ENCODE results near the gene CSNK1G2. TPM values are rescaled to one million over a fixed set of nuclear protein-coding genes. Genes with fewer than 3 reads are reported as not detected.

CSNK1G2 gene
- 10 to 100 TPM; 20.7 to 33.0 (median 26.0) TPM for total RNA-seq
- polyA plus RNA-seq = 10 to 100 TPM; 68.0 to 69.4 TPM

- WGBS, 2 donors = 1% methylated on average over 22 to 97 of the region's 97 CpGs
- Histone ChIP-seq H3K4me3 (peak within 1 kb of the TSS; percentile 67 to 94 (median 82)), H3K27me3 (no peaks in the 10 kb centered on the region), H3K9me3 (no peaks in the 10 kb centered on the region), H3K4me1 (peaks cover 0 to 10% (median 8%) of the 10 kb centered on the region in 3 donors), H3K27ac (peak within 1 kb of the TSS; percentile 91 to 95 (median 94)), H3K36me3 (no peaks in the 10 kb centered on the region)
- intact Hi-C loops (cut with DNase I) = no loop called here
- TF ChIP-seq CTCF (IDR thresholded peaks at IDR 0.05) = no peak
- peak in 5 of 6 donors; percentile 33 to 83 (median 46) for DNase-seq
- peak; percentile 1 to 9 (median 4) for ATAC-seq
- no peak for FAIRE-seq
Observed at GRCh38 chr19:1941146-1942077, at the start of gene CSNK1G2. Gene CSNK1G2 (plus strand): TSS chr19:1941172. CDS start chr19:1969773, 28,601 bp downstream.

GRCh38 chr19:1893791-1894190 is 47.2 kb upstream of the CSNK1G2 start:
- DNase-seq = no peak
- H3K4me3 ChIP-seq = no peak overlapping the region
- H3K36me3 ChIP-seq = no peaks in the 10 kb centered on the region
- no peak overlapping the region for H3K27ac ChIP-seq
- 82 to 90% methylated on average over 17 of the region's 17 CpGs for WGBS, 2 donors
- no peak for ATAC-seq
- no peaks in the 10 kb centered on the region for H3K27me3 ChIP-seq
- no peaks in the 10 kb centered on the region for H3K4me1 ChIP-seq
- no peak for FAIRE-seq
- no peaks in the 10 kb centered on the region for H3K9me3 ChIP-seq
- intact Hi-C loops (cut with DNase I) = loop anchor here in 1 of 3 donors (10.0 kb wide), 1 partner anchor 181 kb away; no protein-coding TSS in a partner anchor
- no peak for TF ChIP-seq CTCF (IDR thresholded peaks at IDR 0.05)

GRCh38 chr19:1896508-1896907 is 44.5 kb upstream of the CSNK1G2 start:
- no peak for FAIRE-seq
- ATAC-seq = no peak
- Histone ChIP-seq H3K4me1 (no peaks in the 10 kb centered on the region), H3K9me3 (no peaks in the 10 kb centered on the region), H3K27ac (peak overlapping the region in 1 of 4 donors; percentile 78), H3K27me3 (no peaks in the 10 kb centered on the region), H3K36me3 (no peaks in the 10 kb centered on the region), H3K4me3 (no peak overlapping the region)
- TF ChIP-seq CTCF (IDR thresholded peaks at IDR 0.05) = no peak
- intact Hi-C loops (cut with DNase I) = loop anchor here in 1 of 3 donors (10.0 kb wide), 1 partner anchor 178 kb away; no protein-coding TSS in a partner anchor
- 81 to 87% methylated on average over 13 of the region's 13 CpGs for WGBS, 2 donors
- no peak for DNase-seq

- intact Hi-C loops (cut with DNase I) = no loop called here
- Histone ChIP-seq H3K27ac (peak overlapping the region in 2 of 4 donors; percentile 56 to 62), H3K27me3 (no peaks in the 10 kb centered on the region), H3K4me1 (peaks cover 4 to 12% (median 10%) of the 10 kb centered on the region in 3 donors), H3K36me3 (no peaks in the 10 kb centered on the region), H3K9me3 (no peaks in the 10 kb centered on the region), H3K4me3 (no peak overlapping the region)
- WGBS, 2 donors = 82 to 90% methylated on average over 16 of the region's 16 CpGs
- ATAC-seq (no peak), DNase-seq (peak in 1 of 6 donors; percentile 55), FAIRE-seq (no peak)
- no peak for TF ChIP-seq CTCF (IDR thresholded peaks at IDR 0.05)
Observed at GRCh38 chr19:1901940-1902404, 39.0 kb upstream of the CSNK1G2 start.
